Type B pancreatic cell (in vitro differentiated cells): Measurements from ENCODE around the gene CCDC43. TPM values are rescaled to one million over a fixed set of nuclear protein-coding genes. Genes with fewer than 3 reads are reported as not detected.
"Not testable (repeated sequence)": the region's sequence is repeated elsewhere in the genome, so short reads cannot be mapped to it uniquely, and the experiment has no call there.

Experiments used
- DNase-seq: peaks from one replicate; pipeline ENCODE4 v3.0.0; 2021; ENCODE audit warnings: mixed read lengths; ENCODE audit not compliant: unreplicated experiment; ENCODE audit errors: extremely low spot score
- H3K27ac Mint-ChIP-seq: 2 replicates; pipeline ENCODE4 v1.8.0; 2021; ENCODE audit warnings: mild to moderate bottlenecking, mixed read lengths
- H3K27me3 Mint-ChIP-seq: 2 replicates; pipeline ENCODE4 v1.8.0; 2021; ENCODE audit warnings: mixed read lengths
- H3K36me3 Mint-ChIP-seq: 2 replicates; pipeline ENCODE4 v1.8.0; 2021; ENCODE audit warnings: mixed read lengths
- H3K4me1 Mint-ChIP-seq: one replicate; pipeline ENCODE4 v1.8.0; 2021; ENCODE audit warnings: mixed read lengths; ENCODE audit not compliant: unreplicated experiment
- H3K4me3 Mint-ChIP-seq: 2 replicates; pipeline ENCODE4 v1.8.0; 2021; ENCODE audit warnings: mild to moderate bottlenecking, mixed read lengths
- H3K9me3 Mint-ChIP-seq: 2 replicates; pipeline ENCODE4 v1.8.0; 2021; ENCODE audit warnings: mixed read lengths
- CTCF ChIP-seq: fragments of 200-600 bp; sonication (generic); conservative IDR thresholded peaks from 2 replicates; pipeline ENCODE4 v1.5.0; 2021; ENCODE audit warnings: antibody characterized with exemption, mild to moderate bottlenecking
- total RNA-seq: library from RNA; stranded (reverse); gene quantifications from 2 replicates; pipeline ENCODE4 v1.2.1, GENCODE V29; 2021; ENCODE audit warnings: low replicate concordance

CCDC43 gene
- total RNA-seq, 1 donor from 2014 or later, result 23.7 TPM

- H3K27ac Mint-ChIP-seq, result no peak overlapping the region
- peak; percentile 57 for TF ChIP-seq CTCF
- DNase-seq, result no peak
- H3K36me3 Mint-ChIP-seq, result peaks cover 4% of the 10 kb centered on the region
- no peaks in the 10 kb centered on the region for H3K9me3 Mint-ChIP-seq
- no peaks in the 10 kb centered on the region for H3K4me1 Mint-ChIP-seq
- no peaks in the 10 kb centered on the region for H3K27me3 Mint-ChIP-seq
- no peak overlapping the region for H3K4me3 Mint-ChIP-seq
Observed at GRCh38 chr17:44733753-44734152, 44.2 kb upstream of the CCDC43 start.

GRCh38 chr17:44726121-44726520, 36.5 kb upstream of the CCDC43 start:
- DNase-seq, H3K27ac Mint-ChIP-seq, H3K4me3 Mint-ChIP-seq, H3K36me3 Mint-ChIP-seq, H3K9me3 Mint-ChIP-seq, H3K4me1 Mint-ChIP-seq, H3K27me3 Mint-ChIP-seq: not testable (repeated sequence)

GRCh38 chr17:44722254-44722653, 32.7 kb upstream of the CCDC43 start:
- Mint-ChIP-seq H3K36me3 (peaks cover 11% of the 10 kb centered on the region), H3K27me3 (no peaks in the 10 kb centered on the region)
- no peak for DNase-seq

GRCh38 chr17:44719444-44719843, 29.9 kb upstream of the CCDC43 start:
- Mint-ChIP-seq H3K9me3 (no peaks in the 10 kb centered on the region), H3K27me3 (no peaks in the 10 kb centered on the region), H3K4me3 (no peak overlapping the region), H3K4me1 (no peaks in the 10 kb centered on the region), H3K36me3 (peaks cover 11% of the 10 kb centered on the region), H3K27ac (no peak overlapping the region)
- TF ChIP-seq CTCF, result no peak
- no peak for DNase-seq

More at GRCh38 chr17:44722254-44722653, 32.7 kb upstream of the CCDC43 start:
- Mint-ChIP-seq H3K4me3 (no peak overlapping the region), H3K27ac (no peak overlapping the region), H3K4me1 (no peaks in the 10 kb centered on the region), H3K9me3 (no peaks in the 10 kb centered on the region)
- TF ChIP-seq CTCF, result no peak

GRCh38 chr17:44708401-44709263, 19.1 kb upstream of the CCDC43 start, which contains the start of gene DBF4B:
DBF4B (plus strand) TSS chr17:44708665; CDS start chr17:44708821, 156 bp downstream.
- Mint-ChIP-seq H3K9me3 (no peaks in the 10 kb centered on the region), H3K4me3 (no peak within 1 kb of the TSS), H3K27ac (no peak within 1 kb of the TSS), H3K36me3 (no peaks in the 10 kb centered on the region), H3K27me3 (no peaks in the 10 kb centered on the region), H3K4me1 (peaks cover 4% of the 10 kb centered on the region)
- DNase-seq, result peak; percentile 83
- no peak for TF ChIP-seq CTCF

- Mint-ChIP-seq H3K27me3 (no peaks in the 10 kb centered on the region), H3K4me1 (peaks cover 4% of the 10 kb centered on the region), H3K27ac (no peak overlapping the region), H3K36me3 (no peaks in the 10 kb centered on the region), H3K9me3 (no peaks in the 10 kb centered on the region), H3K4me3 (no peak overlapping the region)
- no peak for DNase-seq
- no peak for TF ChIP-seq CTCF
Observed at GRCh38 chr17:44707755-44708400, 18.3 kb upstream of the CCDC43 start.

GRCh38 chr17:44700288-44700687, 10.7 kb upstream of the CCDC43 start:
- H3K4me3 Mint-ChIP-seq, H3K27me3 Mint-ChIP-seq, H3K27ac Mint-ChIP-seq, H3K4me1 Mint-ChIP-seq, H3K9me3 Mint-ChIP-seq, H3K36me3 Mint-ChIP-seq, DNase-seq: not testable (repeated sequence)
